Activated naive CD4-positive, alpha-beta T cell treated with anti-CD3 and anti-CD28 coated beads for 36 hours (primary cell): ENCODE results near the gene CD164. TPM values are rescaled to one million over a fixed set of nuclear protein-coding genes. Genes with fewer than 3 reads are reported as not detected.
"Not testable (repeated sequence)": the region's sequence is repeated elsewhere in the genome, so short reads cannot be mapped to it uniquely, and the experiment has no call there.

ENCODE experiments used
- CTCF ChIA-PET: fragments of 350-600 bp; sonication (Branson Sonifier 250); formaldehyde crosslinking; loops from one replicate; lab custom pipeline; 2021; ENCODE audit warnings: antibody characterized with exemption; lab: Charles Lee
- DNase-seq: peaks from one replicate; pipeline ENCODE4 v3.0.0-alpha.2; 2020
- H3K27ac Mint-ChIP-seq: one replicate; pipeline ENCODE4 v1.8.0; 2021; ENCODE audit warnings: mild to moderate bottlenecking, mixed read lengths
- H3K27me3 Mint-ChIP-seq: one replicate; pipeline ENCODE4 v1.8.0; 2021; ENCODE audit warnings: low read depth, mixed read lengths
- H3K36me3 Mint-ChIP-seq: one replicate; pipeline ENCODE4 v1.8.0; 2021; ENCODE audit warnings: low read depth, mixed read lengths
- H3K4me1 Mint-ChIP-seq: one replicate; pipeline ENCODE4 v1.8.0; 2021; ENCODE audit warnings: low read depth, mixed read lengths
- H3K4me3 Mint-ChIP-seq: one replicate; pipeline ENCODE4 v1.8.0; 2021; ENCODE audit warnings: mild to moderate bottlenecking, moderate library complexity, mixed read lengths
- H3K9me3 Mint-ChIP-seq: one replicate; pipeline ENCODE4 v1.8.0; 2021; ENCODE audit warnings: mixed read lengths
- intact Hi-C: fragments of 100-400 bp; cut with micrococcal nuclease; formaldehyde crosslinking; loops from one replicate; pipeline ENCODE4 v1.15.1; 2023
- total RNA-seq, 2 experiments: library from RNA; stranded (reverse); gene quantifications; one replicate each; pipeline ENCODE4 v1.2.3, GENCODE V29; 2021

Gene CD164
- total RNA-seq, 2 experiments from 2014 or later, result 177 to 180 TPM

DNA sequence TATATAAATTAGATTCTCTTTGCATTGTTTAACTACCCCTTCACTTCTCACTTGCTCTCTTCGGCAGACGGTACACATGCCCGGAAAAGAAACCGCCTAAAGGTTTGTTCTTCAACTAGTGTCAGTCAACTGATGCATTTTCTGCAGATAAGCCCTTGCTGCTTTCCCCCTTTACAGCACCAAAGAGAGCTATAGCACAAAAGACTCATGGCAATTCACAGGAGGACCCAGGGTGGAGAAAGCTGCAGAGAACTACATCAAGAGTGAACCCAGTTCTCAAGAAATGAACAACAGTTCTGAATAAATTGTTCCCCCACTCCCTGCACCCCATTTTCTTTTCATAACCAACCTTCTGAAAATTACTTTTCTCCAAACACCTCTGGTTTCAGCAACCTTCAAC is 8.9 kb downstream of the CD164 start:
- H3K9me3 Mint-ChIP-seq, result no peaks in the 10 kb centered on the region
- peak; percentile 18 for DNase-seq
- peaks cover 58% of the 10 kb centered on the region for H3K36me3 Mint-ChIP-seq
- peak overlapping the region; percentile 78 for H3K27ac Mint-ChIP-seq
- no peak overlapping the region for H3K4me3 Mint-ChIP-seq
- no peaks in the 10 kb centered on the region for H3K27me3 Mint-ChIP-seq
- intact Hi-C loops, result loop anchor here (1.0 to 2.0 kb wide), 2 partner anchors 8 to 65 kb away; no protein-coding TSS in a partner anchor
- CTCF ChIA-PET, result interaction anchor here (0.7 to 1.3 kb wide), 3 partner anchors 8 to 39 kb away, joined by 3 to 10 read pairs (median 3); no protein-coding TSS in a partner anchor
- peaks cover 60% of the 10 kb centered on the region for H3K4me1 Mint-ChIP-seq

DNA sequence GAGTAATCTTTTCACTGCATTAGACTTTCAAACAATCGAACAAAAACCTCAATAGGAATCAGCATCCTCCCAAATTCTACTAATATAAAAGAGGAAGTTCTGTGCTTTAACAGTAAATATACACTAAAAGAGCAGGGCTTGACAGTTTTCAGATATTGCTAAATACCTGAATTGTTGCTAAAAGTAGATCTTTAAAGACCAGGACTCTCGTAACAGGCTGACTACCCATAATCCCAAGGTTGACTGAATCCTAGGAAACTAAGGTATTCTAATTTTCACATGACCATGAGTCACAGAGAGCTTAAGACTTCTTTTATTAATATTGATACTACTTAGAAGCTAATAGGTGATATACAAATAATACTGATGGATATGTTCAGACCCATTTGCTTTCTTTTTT is 10.1 kb downstream of the CD164 start:
- peaks cover 53% of the 10 kb centered on the region for H3K36me3 Mint-ChIP-seq
- no peak overlapping the region for H3K4me3 Mint-ChIP-seq
- no peak overlapping the region for H3K27ac Mint-ChIP-seq

DNA sequence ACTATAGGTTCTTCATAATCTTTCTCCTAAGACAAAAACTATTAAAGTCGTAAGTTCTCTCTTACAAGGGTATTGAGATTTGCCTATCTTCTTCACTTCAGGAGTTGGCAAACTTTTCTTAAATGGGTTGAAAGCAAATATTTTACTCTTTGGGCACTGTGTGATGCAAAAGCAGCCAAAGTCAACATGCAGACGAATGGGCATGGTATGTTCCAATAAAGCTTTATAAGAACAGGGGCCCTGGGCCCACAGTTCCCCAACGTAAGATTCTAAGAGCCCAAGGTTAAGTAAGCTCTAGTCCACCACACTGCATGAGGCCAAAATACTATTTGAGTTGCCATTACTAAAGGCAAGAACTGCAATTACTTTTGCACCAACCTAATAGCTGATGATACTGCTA is 11.5 kb downstream of the CD164 start:
- intact Hi-C loops, result no loop called here
- CTCF ChIA-PET, result interaction anchor here (1.2 to 1.8 kb wide), 2 partner anchors 12 to 183 kb away, joined by 7 to 9 read pairs; partner anchors contain the start of gene CD164
- no peaks in the 10 kb centered on the region for H3K9me3 Mint-ChIP-seq
- H3K36me3 Mint-ChIP-seq, result peaks cover 57% of the 10 kb centered on the region
- no peak for DNase-seq
- no peak overlapping the region for H3K4me3 Mint-ChIP-seq
- no peak overlapping the region for H3K27ac Mint-ChIP-seq
- H3K4me1 Mint-ChIP-seq, result peaks cover 46% of the 10 kb centered on the region
- no peaks in the 10 kb centered on the region for H3K27me3 Mint-ChIP-seq

More for the DNA sequence above, 10.1 kb downstream of the CD164 start:
- peaks cover 50% of the 10 kb centered on the region for H3K4me1 Mint-ChIP-seq
- CTCF ChIA-PET, result interaction anchor here (0.7 to 0.9 kb wide), 2 partner anchors 11 to 184 kb away, joined by 3 to 4 read pairs; no protein-coding TSS in a partner anchor
- no peaks in the 10 kb centered on the region for H3K9me3 Mint-ChIP-seq
- DNase-seq, result no peak
- H3K27me3 Mint-ChIP-seq, result no peaks in the 10 kb centered on the region
- intact Hi-C loops, result loop anchor here (2.0 kb wide), 1 partner anchor 63 kb away; no protein-coding TSS in a partner anchor

DNA sequence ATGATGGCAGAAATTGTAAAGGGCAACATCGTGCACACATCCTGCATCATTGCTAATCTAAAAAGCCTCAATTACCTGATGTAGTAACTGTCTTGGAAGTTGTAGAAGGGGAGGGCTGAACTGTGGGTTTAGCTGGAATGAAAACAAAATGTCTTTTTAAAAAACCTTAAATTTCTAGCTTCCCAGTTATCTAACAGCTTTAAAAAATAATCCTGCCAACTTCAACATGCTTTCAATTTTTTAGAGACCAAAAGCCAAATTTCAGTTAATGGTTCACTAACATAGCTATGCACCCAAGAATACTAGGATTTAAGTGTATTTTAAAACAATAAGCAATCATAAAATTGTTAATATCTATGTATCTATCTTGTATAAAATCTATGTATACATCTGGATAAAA is 11.9 kb downstream of the CD164 start:
- Mint-ChIP-seq H3K9me3 (no peaks in the 10 kb centered on the region), H3K36me3 (peaks cover 59% of the 10 kb centered on the region), H3K27me3 (no peaks in the 10 kb centered on the region), H3K27ac (no peak overlapping the region), H3K4me3 (no peak overlapping the region), H3K4me1 (peaks cover 46% of the 10 kb centered on the region)
- intact Hi-C loops, result no loop called here
- CTCF ChIA-PET, result interaction anchor here (1.2 to 1.8 kb wide), 2 partner anchors 13 to 183 kb away, joined by 7 to 9 read pairs; partner anchors contain the start of gene CD164
- no peak for DNase-seq

DNA sequence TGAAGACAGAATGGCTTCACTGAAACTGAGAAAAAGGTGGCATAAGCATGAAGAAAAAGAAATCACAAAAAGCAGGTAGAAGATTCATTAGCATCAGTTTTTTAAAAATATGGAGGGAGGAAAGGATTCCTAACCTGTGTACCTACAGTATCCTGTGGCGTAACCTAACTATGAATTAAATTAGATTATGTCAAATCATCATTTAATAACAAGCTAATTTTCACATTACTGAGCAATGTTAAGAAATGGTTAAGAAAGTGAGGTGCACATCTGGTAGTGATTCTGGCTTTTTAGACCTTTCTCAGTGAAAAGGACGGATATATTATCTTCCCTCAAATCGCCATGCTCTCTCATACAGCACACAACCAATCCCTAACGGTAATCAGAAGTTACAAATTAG is 12.5 kb downstream of the CD164 start:
- Mint-ChIP-seq H3K9me3 (no peaks in the 10 kb centered on the region), H3K27ac (no peak overlapping the region), H3K4me3 (no peak overlapping the region), H3K27me3 (no peaks in the 10 kb centered on the region), H3K4me1 (peaks cover 40% of the 10 kb centered on the region), H3K36me3 (peaks cover 58% of the 10 kb centered on the region)
- CTCF ChIA-PET, result interaction anchor here (1.2 to 1.8 kb wide), 2 partner anchors 13 to 182 kb away, joined by 7 to 9 read pairs; partner anchors contain the start of gene CD164
- intact Hi-C loops, result no loop called here
- DNase-seq, result no peak

DNA sequence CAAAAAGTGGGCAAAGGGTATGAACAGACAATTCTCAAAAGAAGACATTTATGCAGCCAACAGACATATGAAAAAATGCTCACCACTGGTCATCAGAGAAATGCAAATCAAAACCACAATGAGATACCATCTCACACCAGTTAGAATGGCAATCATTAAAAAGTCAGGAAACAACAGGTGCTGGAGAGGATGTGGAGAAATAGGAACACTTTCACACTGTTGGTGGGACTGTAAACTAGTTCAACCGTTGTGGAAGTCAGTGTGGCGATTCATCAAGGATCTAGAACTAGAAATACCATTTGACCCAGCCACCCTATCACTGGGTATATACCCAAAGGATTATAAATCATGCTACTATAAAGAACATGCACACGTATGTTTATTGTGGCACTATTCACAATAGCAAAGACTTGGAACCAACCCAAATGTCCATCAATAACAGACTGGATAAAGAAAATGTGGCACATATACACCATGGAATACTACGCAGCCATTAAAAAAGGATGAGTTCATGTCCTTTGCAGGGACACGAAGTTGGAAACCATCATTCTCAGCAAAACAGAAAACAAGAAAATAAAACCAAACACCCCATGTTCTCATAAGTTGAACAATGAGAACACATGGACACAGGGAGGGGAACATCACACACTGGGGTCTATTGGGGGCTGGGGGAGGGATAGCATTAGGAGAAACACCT is 17.7 kb downstream of the CD164 start:
- intact Hi-C loops, H3K27ac Mint-ChIP-seq, CTCF ChIA-PET, H3K27me3 Mint-ChIP-seq, H3K4me3 Mint-ChIP-seq, H3K9me3 Mint-ChIP-seq, DNase-seq: not testable (repeated sequence)
- peaks cover 11% of the 10 kb centered on the region for H3K4me1 Mint-ChIP-seq
- peaks cover 72% of the 10 kb centered on the region for H3K36me3 Mint-ChIP-seq

DNA sequence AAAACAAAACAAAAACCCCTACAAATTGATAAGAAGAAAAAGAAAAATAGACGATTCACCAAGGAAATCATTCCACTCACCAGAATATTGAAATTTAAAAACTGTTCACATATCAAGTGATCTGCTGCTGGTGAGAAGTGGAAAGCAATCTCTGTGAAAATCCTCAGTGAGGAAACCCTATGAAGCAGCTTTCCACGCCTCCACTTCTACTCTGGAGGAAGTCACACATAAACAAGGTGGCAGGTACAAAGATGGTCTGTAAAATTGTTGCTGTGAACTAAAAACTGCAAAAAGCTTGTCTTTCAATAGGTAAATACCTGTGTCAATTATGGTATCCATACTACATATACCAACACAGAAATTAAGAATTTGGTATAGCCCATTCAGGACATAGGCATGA is 18.5 kb downstream of the CD164 start:
- Mint-ChIP-seq H3K27ac (no peak overlapping the region), H3K4me3 (no peak overlapping the region), H3K4me1 (peaks cover 10% of the 10 kb centered on the region), H3K9me3 (no peaks in the 10 kb centered on the region), H3K36me3 (peaks cover 77% of the 10 kb centered on the region), H3K27me3 (no peaks in the 10 kb centered on the region)
- no peak for DNase-seq
- intact Hi-C loops, result no loop called here
- CTCF ChIA-PET, result no interaction called here

DNA sequence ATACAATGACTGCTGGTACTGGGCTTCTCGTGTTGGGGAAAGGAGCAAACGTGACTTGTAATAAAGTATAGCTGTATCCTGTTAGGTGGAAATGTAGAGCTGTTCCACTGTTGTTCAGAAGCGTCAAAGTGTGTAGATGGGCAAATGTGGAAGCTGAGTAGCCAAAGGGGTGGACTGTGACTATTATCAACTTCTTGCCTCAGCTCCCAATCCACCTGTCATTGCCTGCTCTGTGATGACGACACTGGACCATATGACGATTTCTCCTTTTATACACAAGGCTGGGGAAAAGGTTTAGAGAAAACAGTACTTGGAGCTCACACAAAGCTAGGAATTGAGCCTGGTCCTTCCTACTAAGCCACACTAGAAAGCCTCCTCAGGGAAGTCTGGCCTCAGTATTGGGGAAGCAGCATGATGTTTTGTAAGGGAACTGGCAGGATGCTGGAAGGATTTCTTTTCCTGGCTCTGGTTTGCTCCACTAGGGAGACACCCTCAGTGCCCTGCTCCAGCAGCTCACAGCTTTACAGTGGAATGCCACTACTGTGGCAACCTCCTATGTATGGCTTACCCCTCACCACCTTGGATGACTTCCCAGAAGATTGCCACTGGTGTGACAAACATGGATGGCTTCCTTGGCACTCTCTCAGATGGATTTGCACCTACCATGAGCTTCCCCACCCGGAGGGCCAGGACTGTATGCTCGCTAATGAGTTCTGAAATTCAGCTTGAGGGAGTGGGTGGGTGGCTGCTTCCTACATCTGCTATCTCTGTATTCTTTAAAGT is 20.0 kb downstream of the CD164 start:
- H3K4me1 Mint-ChIP-seq, result peaks cover 10% of the 10 kb centered on the region
- H3K9me3 Mint-ChIP-seq, result no peaks in the 10 kb centered on the region
- DNase-seq, result no peak
- no peak overlapping the region for H3K4me3 Mint-ChIP-seq
- intact Hi-C loops, result no loop called here
- peaks cover 84% of the 10 kb centered on the region for H3K36me3 Mint-ChIP-seq
- CTCF ChIA-PET, result interaction anchor here (0.5 to 1.4 kb wide), 4 partner anchors 20 to 174 kb away, joined by 3 to 5 read pairs (median 3); partner anchors contain the start of gene CD164
- no peak overlapping the region for H3K27ac Mint-ChIP-seq
- H3K27me3 Mint-ChIP-seq, result no peaks in the 10 kb centered on the region

DNA sequence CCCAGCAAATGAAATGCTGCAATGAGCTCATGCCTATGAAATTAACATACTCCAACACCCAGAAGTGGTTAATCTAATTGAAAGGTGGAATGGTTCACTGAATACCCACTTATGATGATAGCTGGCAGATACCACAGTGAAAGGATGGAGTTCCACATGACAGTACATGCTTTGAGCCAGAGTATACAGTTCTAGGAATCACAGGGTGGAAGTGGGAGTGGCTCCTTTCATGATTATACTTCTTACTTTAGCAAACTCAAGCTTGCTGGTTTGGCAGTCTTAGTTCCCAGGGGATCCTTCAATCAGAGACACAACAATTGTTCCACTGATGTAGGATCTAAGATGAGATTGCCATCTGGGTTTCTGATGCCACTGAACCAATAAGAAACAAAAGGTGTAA is 21.5 kb downstream of the CD164 start:
- CTCF ChIA-PET, result interaction anchor here (1.4 to 1.7 kb wide), 2 partner anchors 22 to 173 kb away, joined by 3 to 5 read pairs; partner anchors contain the start of gene CD164
- no peak overlapping the region for H3K4me3 Mint-ChIP-seq
- H3K27ac Mint-ChIP-seq, result no peak overlapping the region
- no peak for DNase-seq
- H3K4me1 Mint-ChIP-seq, result peaks cover 8% of the 10 kb centered on the region
- no peaks in the 10 kb centered on the region for H3K27me3 Mint-ChIP-seq
- H3K36me3 Mint-ChIP-seq, result peaks cover 84% of the 10 kb centered on the region
- H3K9me3 Mint-ChIP-seq, result no peaks in the 10 kb centered on the region
- intact Hi-C loops, result no loop called here

DNA sequence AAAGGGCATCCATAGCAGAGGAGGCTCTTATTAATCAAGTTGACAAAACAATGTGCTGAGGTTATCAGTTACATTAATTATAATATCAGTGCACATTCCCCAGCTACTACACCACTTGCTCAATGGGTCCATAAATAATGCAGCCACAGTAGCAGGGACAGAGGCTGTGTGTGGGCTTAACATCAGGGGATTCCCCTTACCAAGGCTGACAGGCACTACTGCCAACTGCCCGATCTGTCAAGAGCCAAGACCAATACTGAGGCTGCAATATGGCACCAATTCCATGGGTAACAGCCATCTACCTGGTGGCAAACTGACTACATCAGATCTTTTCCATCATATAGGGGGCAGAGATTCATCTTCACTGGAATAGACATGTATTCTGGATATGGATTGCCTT is 22.0 kb downstream of the CD164 start:
- H3K4me3 Mint-ChIP-seq, result no peak overlapping the region
- peaks cover 86% of the 10 kb centered on the region for H3K36me3 Mint-ChIP-seq
- no peaks in the 10 kb centered on the region for H3K9me3 Mint-ChIP-seq
- CTCF ChIA-PET, result interaction anchor here (0.6 to 1.7 kb wide), 2 partner anchors 172 to 250 kb away, joined by 3 to 5 read pairs; no protein-coding TSS in a partner anchor
- intact Hi-C loops, result no loop called here
- H3K4me1 Mint-ChIP-seq, result peaks cover 8% of the 10 kb centered on the region
- no peak overlapping the region for H3K27ac Mint-ChIP-seq
- no peak for DNase-seq
- H3K27me3 Mint-ChIP-seq, result no peaks in the 10 kb centered on the region

DNA sequence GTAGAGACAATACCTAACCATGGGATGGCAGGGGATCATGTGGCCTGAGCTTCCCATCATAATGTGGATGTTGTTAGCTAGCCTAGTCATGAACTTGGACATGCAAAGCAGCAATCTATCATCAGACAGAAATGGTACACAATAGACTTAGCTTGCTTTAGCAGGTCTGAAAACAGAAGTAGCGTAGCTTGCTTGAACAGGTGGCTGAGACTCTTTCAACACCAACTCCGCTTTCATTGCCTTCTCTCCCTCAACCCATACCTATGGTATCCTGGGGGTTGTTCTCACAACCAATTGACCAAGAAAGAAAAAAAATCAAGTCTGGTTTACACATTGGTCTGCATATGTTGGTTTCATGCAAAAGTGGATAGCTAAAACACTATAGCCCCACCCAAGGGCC is 23.0 kb downstream of the CD164 start:
- no peak overlapping the region for H3K4me3 Mint-ChIP-seq
- no peak for DNase-seq
- H3K36me3 Mint-ChIP-seq, result peaks cover 80% of the 10 kb centered on the region
- H3K27ac Mint-ChIP-seq, result no peak overlapping the region
- H3K4me1 Mint-ChIP-seq, result peaks cover 8% of the 10 kb centered on the region
- H3K27me3 Mint-ChIP-seq, result no peaks in the 10 kb centered on the region
- intact Hi-C loops, result no loop called here
- CTCF ChIA-PET, result interaction anchor here (0.7 to 1.0 kb wide), 2 partner anchors 26 to 171 kb away, joined by 3 read pairs; no protein-coding TSS in a partner anchor
- H3K9me3 Mint-ChIP-seq, result no peaks in the 10 kb centered on the region

DNA sequence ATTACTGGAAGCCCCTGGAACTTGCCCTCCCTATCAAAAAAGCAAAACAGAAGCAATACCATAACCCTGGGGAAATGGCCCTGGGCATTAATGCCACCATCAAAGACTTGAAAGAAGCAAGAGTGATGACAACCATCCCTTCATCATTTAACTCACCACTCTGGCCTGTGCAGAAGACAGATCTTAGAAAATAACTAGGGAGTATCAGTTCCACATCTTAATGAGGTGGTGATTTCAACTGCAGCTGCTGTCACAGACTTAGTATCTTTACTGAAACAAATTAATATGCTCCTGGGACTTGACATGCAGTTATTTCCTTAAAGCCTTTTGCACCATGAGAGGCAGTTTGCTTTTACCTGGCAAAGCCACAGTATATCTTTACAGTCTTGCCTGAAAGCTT is 24.1 kb downstream of the CD164 start:
- intact Hi-C loops, result no loop called here
- Mint-ChIP-seq H3K27ac (no peak overlapping the region), H3K36me3 (peaks cover 75% of the 10 kb centered on the region), H3K9me3 (no peaks in the 10 kb centered on the region), H3K4me1 (peaks cover 2% of the 10 kb centered on the region), H3K4me3 (no peak overlapping the region), H3K27me3 (no peaks in the 10 kb centered on the region)
- CTCF ChIA-PET, result interaction anchor here (1.2 kb wide), 1 partner anchor 10 kb away, joined by 3 read pairs; no protein-coding TSS in a partner anchor
- no peak for DNase-seq
